ENCODE measurements around the gene FIZ1. TPM values are rescaled to one million over a fixed set of nuclear protein-coding genes. Genes with fewer than 3 reads are reported as not detected.

Gene FIZ1
- total and polyA plus RNA-seq, 2 experiments from 2014 or later, result 5.4 to 10.1 TPM

DNA sequence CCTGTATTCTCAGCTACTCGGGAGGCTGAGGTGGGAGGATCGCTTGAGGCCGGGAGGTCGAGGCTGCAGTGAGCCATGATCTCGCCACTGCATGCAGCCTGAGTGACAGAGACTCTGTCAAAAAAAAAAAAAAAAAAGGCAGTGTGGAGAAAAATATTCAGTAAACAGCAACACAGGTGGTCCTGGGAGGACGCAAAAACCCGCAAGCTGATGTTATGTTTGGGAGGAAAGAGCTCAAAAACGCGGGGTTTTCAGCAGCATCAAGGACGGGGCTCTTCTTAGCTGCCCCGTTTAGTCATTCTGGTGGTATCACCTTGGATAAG, 25.6 kb upstream of the FIZ1 start:
- Histone ChIP-seq H3K9me2 (ENCODE audit: insufficient read depth) (no peaks in the 10 kb centered on the region), H3K4me3 (peak overlapping the region; percentile 69), H3K79me2 (replicated peaks; ENCODE audit: insufficient read depth) (peaks cover 9% of the 10 kb centered on the region), H3F3A (replicated peaks; ENCODE audit: low read depth) (peaks cover 12% of the 10 kb centered on the region), H3K4me1 (ENCODE audit: insufficient read depth) (no peaks in the 10 kb centered on the region; the same call in 1 of the 2 replicates), H2AFZ (peak overlapping the region; percentile 97; the same call in 1 of the 2 replicates), H3K4me2 (peak overlapping the region; percentile 68), H3K27ac (ENCODE audit: low read depth) (peak overlapping the region; percentile 84; the same call in 1 of the 2 replicates), H3K36me3 (ENCODE audit: insufficient read depth) (no peaks in the 10 kb centered on the region), H3K27me3 (ENCODE audit: insufficient read depth) (0 out of 2 replicates have a peak, but pooled peaks cover 5% of the 10 kb centered on the region), H4K20me1 (replicated peaks; ENCODE audit: insufficient read depth) (peaks cover 5% of the 10 kb centered on the region)
- peaks cover 16% of the 10 kb centered on the region for H3K27me3 Mint-ChIP-seq (ENCODE audit: insufficient read depth, low read depth, poor library complexity)
- TF ChIP-seq CREB1 (CRISPR knock-in tag; IDR thresholded peaks at IDR 0.05; ENCODE audit: low read depth) (no peak), POLR2AphosphoS5 (IDR thresholded peaks at IDR 0.05; ENCODE audit: low read depth) (no peak), EZH2 (IDR thresholded peaks at IDR 0.05; ENCODE audit: low read depth, unreplicated experiment) (no peak), EZH2phosphoT487 (IDR thresholded peaks at IDR 0.05; ENCODE audit: unreplicated experiment) (no peak), ZNF114 (CRISPR knock-in tag; IDR thresholded peaks at IDR 0.05) (no peak), NANOG (IDR thresholded peaks at IDR 0.05; ENCODE audit: borderline replicate concordance) (no peak), JUNB (IDR thresholded peaks at IDR 0.05; ENCODE audit: unreplicated experiment) (no peak), ZNF331 (CRISPR knock-in tag; IDR thresholded peaks at IDR 0.05; ENCODE audit: low read depth) (no peak)
- TF ChIP-seq, protein P1, sequence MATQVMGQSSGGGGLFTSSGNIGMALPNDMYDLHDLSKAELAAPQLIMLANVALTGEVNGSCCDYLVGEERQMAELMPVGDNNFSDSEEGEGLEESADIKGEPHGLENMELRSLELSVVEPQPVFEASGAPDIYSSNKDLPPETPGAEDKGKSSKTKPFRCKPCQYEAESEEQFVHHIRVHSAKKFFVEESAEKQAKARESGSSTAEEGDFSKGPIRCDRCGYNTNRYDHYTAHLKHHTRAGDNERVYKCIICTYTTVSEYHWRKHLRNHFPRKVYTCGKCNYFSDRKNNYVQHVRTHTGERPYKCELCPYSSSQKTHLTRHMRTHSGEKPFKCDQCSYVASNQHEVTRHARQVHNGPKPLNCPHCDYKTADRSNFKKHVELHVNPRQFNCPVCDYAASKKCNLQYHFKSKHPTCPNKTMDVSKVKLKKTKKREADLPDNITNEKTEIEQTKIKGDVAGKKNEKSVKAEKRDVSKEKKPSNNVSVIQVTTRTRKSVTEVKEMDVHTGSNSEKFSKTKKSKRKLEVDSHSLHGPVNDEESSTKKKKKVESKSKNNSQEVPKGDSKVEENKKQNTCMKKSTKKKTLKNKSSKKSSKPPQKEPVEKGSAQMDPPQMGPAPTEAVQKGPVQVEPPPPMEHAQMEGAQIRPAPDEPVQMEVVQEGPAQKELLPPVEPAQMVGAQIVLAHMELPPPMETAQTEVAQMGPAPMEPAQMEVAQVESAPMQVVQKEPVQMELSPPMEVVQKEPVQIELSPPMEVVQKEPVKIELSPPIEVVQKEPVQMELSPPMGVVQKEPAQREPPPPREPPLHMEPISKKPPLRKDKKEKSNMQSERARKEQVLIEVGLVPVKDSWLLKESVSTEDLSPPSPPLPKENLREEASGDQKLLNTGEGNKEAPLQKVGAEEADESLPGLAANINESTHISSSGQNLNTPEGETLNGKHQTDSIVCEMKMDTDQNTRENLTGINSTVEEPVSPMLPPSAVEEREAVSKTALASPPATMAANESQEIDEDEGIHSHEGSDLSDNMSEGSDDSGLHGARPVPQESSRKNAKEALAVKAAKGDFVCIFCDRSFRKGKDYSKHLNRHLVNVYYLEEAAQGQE (IDR thresholded peaks at IDR 0.05; ENCODE audit: unreplicated experiment), result no peak
- TF ChIP-seq, protein P2, sequence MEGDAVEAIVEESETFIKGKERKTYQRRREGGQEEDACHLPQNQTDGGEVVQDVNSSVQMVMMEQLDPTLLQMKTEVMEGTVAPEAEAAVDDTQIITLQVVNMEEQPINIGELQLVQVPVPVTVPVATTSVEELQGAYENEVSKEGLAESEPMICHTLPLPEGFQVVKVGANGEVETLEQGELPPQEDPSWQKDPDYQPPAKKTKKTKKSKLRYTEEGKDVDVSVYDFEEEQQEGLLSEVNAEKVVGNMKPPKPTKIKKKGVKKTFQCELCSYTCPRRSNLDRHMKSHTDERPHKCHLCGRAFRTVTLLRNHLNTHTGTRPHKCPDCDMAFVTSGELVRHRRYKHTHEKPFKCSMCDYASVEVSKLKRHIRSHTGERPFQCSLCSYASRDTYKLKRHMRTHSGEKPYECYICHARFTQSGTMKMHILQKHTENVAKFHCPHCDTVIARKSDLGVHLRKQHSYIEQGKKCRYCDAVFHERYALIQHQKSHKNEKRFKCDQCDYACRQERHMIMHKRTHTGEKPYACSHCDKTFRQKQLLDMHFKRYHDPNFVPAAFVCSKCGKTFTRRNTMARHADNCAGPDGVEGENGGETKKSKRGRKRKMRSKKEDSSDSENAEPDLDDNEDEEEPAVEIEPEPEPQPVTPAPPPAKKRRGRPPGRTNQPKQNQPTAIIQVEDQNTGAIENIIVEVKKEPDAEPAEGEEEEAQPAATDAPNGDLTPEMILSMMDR (conservative IDR thresholded peaks at IDR 0.05; ENCODE audit: low read depth in 2 of 2), result no peak
- TF ChIP-seq, protein P3, sequence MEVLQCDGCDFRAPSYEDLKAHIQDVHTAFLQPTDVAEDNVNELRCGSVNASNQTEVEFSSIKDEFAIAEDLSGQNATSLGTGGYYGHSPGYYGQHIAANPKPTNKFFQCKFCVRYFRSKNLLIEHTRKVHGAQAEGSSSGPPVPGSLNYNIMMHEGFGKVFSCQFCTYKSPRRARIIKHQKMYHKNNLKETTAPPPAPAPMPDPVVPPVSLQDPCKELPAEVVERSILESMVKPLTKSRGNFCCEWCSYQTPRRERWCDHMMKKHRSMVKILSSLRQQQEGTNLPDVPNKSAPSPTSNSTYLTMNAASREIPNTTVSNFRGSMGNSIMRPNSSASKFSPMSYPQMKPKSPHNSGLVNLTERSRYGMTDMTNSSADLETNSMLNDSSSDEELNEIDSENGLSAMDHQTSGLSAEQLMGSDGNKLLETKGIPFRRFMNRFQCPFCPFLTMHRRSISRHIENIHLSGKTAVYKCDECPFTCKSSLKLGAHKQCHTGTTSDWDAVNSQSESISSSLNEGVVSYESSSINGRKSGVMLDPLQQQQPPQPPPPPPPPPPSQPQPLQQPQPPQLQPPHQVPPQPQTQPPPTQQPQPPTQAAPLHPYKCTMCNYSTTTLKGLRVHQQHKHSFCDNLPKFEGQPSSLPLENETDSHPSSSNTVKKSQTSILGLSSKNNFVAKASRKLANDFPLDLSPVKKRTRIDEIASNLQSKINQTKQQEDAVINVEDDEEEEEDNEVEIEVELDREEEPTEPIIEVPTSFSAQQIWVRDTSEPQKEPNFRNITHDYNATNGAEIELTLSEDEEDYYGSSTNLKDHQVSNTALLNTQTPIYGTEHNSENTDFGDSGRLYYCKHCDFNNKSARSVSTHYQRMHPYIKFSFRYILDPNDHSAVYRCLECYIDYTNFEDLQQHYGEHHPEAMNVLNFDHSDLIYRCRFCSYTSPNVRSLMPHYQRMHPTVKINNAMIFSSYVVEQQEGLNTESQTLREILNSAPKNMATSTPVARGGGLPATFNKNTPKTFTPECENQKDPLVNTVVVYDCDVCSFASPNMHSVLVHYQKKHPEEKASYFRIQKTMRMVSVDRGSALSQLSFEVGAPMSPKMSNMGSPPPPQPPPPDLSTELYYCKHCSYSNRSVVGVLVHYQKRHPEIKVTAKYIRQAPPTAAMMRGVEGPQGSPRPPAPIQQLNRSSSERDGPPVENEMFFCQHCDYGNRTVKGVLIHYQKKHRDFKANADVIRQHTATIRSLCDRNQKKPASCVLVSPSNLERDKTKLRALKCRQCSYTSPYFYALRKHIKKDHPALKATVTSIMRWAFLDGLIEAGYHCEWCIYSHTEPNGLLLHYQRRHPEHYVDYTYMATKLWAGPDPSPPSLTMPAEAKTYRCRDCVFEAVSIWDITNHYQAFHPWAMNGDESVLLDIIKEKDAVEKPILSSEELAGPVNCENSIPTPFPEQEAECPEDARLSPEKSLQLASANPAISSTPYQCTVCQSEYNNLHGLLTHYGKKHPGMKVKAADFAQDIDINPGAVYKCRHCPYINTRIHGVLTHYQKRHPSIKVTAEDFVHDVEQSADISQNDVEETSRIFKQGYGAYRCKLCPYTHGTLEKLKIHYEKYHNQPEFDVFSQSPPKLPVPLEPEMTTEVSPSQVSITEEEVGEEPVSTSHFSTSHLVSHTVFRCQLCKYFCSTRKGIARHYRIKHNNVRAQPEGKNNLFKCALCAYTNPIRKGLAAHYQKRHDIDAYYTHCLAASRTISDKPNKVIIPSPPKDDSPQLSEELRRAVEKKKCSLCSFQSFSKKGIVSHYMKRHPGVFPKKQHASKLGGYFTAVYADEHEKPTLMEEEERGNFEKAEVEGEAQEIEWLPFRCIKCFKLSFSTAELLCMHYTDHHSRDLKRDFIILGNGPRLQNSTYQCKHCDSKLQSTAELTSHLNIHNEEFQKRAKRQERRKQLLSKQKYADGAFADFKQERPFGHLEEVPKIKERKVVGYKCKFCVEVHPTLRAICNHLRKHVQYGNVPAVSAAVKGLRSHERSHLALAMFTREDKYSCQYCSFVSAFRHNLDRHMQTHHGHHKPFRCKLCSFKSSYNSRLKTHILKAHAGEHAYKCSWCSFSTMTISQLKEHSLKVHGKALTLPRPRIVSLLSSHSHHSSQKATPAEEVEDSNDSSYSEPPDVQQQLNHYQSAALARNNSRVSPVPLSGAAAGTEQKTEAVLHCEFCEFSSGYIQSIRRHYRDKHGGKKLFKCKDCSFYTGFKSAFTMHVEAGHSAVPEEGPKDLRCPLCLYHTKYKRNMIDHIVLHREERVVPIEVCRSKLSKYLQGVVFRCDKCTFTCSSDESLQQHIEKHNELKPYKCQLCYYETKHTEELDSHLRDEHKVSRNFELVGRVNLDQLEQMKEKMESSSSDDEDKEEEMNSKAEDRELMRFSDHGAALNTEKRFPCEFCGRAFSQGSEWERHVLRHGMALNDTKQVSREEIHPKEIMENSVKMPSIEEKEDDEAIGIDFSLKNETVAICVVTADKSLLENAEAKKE (CRISPR knock-in tag; IDR thresholded peaks at IDR 0.05), result no peak
- no peak for ATAC-seq
- peaks cover 24% of the 10 kb centered on the region for H3K36me3 Mint-ChIP-seq (ENCODE audit: low read depth)
- H3K4me3 Mint-ChIP-seq, result peak overlapping the region; percentile 79
- H3K9me3 Mint-ChIP-seq, result no peaks in the 10 kb centered on the region; the same call in 2 of the 3 replicates
- peaks cover 13% of the 10 kb centered on the region; the same call in 2 of the 3 replicates for H3K4me1 Mint-ChIP-seq
- H3K27ac Mint-ChIP-seq, result peak overlapping the region; percentile 84
- peak; percentile 9 for DNase-seq (ENCODE audit: low spot score)
